Stimulated activated CD4-positive, alpha-beta T cell treated with anti-CD3 and anti-CD28 coated beads, TNF-alpha, amount 100 ng/mL, for 1 hour (primary cell): Measurements from ENCODE around the gene RNPEPL1.
"Not testable (repeated sequence)": the region's sequence is repeated elsewhere in the genome, so short reads cannot be mapped to it uniquely, and the experiment has no call there.

ENCODE experiments used
- DNase-seq, 3 donors: peaks; one replicate each; pipeline ENCODE4 v3.0.0-alpha.2; 2020; ENCODE audit warnings: low read depth in 3 of 3, low spot score in 1 of 3

RNPEPL1 gene

GRCh38 chr2:240601831-240602160 lies 33.5 kb downstream of the RNPEPL1 start:
- no peak for DNase-seq

DNA sequence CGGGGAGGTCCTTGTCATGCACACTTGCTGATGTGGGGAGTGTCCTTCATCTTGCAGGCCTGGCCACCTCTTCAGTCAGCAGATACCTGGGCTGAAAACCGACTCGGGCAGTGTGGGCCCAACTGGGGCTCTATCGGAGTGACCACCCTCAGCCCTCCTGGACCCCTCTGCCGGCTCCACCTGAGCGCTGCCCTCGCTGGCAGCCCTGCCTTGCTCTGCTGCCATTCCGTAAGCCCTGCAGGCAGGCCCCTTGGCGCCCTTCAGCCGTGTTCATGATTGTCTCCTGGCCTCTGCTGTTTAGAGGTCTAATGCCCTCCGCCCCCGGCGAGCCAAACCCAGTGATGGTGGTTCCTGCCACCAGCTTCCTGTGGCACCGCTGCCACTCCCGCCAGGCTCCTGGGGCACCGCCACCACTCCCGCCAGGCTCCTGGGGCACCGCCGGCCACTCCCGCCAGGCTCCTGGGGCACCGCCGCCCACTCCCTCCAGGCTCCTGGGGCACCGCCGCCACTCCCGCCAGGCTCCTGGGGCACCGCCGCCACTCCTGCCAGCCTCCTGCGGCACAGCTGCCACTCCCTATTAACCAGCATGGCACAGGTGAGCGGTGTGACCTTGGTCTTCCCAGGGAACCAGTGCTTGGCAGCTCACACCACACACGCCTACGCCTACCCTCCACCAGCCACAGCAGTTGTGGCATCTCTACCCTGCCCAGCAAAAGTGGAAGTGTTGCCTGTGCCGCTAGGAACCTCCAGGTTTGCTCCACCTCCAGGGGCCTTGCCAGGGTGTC lies 34.2 kb downstream of the RNPEPL1 start:
- no peak for DNase-seq

DNA sequence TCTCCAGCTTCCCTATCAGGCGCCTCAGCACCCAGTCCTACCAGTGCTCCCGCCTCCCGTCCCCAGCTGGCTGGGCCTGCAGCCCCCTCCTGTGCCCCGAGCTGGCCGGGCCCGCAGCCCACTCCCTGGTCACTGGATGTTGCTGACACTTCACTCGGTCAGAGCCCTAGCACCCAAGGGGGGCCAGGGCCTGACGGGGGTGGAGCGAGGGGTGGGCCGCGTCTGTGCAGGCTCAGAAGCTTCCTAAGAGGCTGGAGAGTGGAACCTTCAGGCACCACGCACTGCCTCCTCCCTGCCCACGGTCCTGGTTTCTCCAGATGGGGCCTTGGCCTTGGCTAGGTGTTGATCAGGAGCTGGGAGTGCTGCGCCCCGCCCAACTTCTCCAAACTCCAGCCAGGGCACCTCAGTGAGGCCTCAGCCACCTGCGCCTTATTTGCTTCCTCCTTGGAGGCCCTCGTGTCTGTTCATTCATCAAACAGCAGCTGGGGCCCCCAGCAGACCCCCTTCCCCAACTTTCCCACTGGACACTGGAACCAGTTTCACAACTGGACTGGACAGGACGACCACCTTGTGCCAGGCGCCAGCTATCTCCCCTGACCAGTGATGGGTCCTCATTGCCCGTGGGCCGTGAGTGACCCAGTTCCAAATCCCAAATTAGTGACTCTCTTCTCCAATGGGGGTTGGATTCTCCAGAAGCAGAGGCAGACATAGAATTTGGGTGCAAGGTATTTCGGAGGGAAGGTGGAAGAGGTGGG lies 35.0 kb downstream of the RNPEPL1 start:
- no peak for DNase-seq

- DNase-seq = no peak
These were observed 35.6 kb downstream of the RNPEPL1 start for GRCh38 chr2:240603846-240604245.

DNA sequence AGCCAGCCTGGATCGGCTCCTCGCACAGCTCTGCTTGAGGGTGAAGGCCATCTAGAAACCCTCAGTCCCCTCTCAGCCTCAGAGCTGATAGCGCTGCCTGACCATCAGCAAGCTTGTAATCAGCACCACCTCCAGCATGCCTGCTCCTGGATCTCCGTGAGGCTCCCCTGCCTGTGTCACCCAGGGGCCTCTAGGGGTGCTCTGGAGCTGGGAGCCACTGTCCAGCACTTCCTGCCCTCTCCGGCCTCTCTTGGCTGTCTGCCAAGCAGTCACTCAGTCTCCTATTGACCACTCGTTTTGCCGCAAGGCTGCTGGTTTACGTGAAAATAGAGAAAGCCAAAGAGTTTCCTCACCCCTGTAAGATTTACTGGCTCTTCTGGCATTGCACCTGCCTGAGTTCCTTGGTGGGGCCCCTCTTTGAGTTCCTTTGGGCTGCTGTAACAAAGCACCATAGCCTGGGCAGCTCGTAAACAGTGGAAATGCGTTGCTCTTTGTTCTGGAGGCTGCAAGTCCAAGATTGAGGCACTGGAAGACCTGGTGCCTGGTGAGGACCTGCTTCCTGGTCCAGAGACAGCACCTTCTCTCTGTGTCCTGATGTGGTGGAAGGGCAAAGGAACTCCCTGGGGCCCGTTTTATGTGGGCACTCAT lies 36.1 kb downstream of the RNPEPL1 start:
- no peak for DNase-seq

GRCh38 chr2:240604939-240605716 lies 36.8 kb downstream of the RNPEPL1 start:
- DNase-seq = no peak

DNA sequence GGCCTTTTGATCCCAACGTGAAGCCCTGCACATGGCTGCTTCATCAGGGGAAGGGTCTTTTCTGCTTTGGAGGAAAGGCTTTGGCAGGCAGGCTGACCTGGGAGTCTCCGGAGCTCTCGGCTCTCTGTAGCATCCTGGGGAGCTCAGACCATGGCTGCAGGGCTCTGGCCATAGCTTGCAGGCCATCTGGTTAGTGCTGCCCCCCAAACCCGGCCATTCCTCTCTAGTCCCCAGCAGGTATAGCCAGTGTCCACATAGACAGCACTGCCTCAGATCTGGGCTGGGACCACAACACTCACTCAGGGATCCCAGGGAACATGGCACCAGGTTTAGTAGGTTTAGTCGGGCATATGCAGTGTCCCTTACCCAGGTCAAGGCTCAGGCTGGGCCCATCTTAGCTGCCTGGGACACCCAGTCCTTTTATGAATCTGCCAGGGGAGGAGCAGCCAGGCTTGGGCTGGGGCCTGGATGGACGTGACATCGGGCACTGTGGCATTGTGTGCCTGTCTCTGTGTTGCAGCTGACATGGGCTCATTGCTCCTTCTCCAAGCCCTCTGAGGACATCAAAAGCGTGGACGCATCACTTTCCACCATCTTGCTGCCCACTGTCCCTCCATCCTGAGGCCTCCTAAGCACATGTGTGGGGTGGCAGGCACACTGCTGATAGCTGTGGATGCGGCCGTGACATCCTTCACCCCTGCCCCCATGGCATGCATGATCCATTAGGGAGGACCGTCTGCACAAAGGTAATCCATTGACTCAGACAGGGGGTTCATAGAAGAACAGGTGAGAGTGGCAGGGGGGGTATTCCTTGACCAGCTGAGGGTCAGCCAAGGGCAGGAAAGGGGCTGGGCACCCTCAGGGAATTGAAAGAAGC lies 37.8 kb downstream of the RNPEPL1 start:
- DNase-seq = no peak

DNA sequence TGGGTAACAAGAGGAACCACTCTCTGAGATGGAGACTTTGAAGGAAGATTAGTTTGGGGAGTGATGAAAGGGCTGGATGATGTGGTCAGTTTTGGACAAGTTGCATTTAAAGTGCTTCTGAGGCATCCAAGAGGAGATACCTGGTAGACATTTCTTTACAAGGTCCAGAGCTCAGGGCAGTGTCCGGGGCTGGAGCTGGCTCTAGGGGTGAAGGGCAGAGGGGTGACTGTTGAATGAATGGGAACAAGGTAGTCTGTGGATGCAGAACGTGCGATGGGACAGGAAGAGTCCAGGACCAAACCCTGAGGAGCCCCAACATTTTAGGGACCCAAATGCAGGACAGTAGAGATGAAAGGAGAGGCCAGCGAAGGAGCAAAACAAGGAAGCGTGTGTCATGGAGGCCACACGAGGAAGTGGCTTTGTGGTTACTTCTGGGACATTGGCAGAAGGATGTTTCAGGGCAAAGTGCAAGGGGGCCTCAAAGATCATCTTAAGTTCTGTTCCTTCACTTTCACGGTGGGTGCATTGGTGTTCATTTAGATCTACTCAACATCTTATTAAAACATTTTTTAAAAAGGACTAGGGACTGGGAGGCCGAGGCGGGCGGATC lies 43.4 kb downstream of the RNPEPL1 start:
- no peak for DNase-seq

DNA sequence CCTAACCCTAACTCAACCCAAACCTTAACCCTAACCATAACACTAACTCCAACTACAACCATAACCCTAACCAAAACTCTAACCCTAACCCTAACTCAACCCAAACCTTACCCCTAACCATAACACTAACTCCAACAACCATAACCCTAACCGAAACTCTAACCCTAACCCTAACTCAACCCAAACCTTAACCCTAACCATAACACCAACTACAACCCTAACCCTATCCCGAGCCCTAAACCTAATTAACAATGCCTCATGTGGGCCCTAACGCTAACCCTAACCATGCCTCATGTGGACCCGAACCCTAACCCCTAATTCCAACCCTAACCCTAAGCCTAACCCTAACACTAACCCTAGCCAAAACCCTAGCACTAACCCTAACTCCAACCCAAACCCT lies 45.5 kb downstream of the RNPEPL1 start:
- DNase-seq = no peak

GRCh38 chr2:240614391-240614790 lies 46.1 kb downstream of the RNPEPL1 start:
- DNase-seq = no peak

DNA sequence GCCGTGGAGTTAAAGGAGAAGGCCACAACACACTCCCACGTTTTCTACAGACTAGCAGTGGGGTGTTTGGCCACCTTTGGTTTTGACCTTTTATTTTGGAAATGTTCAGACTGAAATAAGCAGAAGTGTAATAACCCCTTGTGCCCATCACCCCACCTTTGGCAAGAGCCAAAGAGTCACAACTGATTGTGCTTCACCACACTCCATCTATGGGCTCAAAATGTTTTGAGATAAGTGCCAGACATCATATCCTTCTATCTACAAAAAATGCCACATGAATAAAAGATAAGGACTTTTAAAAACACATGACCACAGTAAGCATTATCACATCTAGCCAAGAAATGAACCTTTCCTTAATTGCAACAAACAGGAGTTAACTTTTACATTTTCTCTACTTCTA lies 47.1 kb downstream of the RNPEPL1 start:
- no peak for DNase-seq

- no peak for DNase-seq
These were observed 47.7 kb downstream of the RNPEPL1 start for GRCh38 chr2:240615820-240616547.

DNA sequence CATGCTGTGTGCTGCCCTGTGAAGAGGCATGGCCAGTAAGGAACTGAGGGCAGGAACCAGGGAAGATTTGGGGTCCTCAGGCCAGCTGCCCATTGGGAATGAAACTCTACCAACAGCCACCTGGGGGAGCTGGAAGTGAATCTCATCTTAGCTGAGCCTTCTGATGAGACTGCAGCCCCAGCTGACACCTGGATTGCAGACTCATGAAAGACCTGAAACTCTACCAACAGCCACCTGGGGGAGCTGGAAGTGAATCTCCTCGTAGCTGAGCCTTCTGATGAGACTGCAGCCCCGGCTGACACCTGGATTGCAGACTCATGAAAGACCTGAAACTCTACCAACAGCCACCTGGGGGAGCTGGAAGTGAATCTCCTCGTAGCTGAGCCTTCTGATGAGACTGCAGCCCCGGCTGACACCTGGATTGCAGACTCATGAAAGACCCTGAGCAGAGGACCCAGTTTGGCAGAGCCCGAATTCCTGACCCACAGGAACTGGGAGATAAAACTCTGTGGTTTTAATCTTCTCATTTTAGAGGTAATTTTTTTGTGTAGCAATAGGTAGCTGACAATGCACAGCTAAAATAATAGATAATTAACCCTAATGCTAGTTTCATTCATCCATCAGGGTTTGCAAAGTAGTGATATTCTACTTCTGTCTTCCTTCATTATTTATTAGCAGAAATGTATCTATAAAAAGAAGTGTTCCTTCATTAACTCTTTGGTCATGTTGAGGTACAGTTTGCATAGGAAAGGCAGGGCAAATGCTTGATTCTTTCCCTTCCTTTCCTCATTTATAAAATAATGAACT lies 48.8 kb downstream of the RNPEPL1 start:
- not testable (repeated sequence) for DNase-seq

DNA sequence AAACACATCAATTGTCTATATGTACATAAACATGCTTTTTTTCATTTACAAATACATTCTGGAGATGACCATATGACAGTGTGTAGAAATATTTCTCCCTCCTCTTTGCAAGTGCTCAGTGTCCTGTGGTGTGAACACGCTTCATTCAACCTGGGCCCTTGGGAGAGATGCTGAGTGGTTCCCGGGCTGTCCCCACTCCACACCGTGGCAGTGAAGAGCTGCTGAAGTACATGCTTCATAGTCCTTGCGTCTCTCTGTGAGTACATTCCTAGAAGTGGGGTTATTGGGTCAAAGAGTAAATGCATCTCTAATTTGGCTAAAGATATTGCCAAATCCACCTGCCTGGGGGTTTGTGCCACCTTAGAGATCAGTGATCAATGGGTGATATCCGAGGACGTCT lies 50.5 kb downstream of the RNPEPL1 start:
- no peak for DNase-seq

DNA sequence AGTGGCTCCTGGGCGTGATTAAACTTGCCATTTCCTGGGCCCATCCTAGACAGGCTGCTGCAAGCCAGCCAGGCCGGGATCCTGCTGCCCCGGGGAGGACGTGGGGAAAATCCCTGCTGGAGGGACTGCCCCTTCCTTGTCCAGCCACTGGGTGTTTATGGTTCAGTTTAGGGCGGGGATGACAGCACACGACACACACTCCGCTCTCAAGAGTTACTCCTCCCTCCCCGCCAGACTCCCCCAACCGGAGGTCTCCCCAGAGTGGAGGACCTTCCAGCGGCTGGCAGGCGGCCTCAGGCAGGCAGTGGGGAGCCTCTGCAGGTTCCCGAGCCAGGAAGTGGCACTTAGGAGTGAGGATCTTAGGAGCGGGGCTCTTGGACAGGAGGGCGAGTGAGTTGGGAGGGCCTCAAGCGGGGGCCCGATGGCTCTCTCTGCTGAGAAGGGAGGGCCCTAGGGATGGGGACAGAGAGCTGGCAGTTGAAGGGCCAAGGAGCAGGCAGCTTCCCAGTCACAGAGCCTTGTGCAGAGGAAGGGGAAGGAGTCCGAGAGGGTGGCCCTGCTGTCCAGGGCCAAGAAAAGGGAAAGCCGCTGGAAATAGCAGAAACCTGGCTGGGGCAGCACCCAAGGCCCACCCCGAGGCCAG lies 51.3 kb downstream of the RNPEPL1 start:
- DNase-seq = no peak

GRCh38 chr2:240620149-240620731 lies 52.0 kb downstream of the RNPEPL1 start:
- no peak for DNase-seq

DNA sequence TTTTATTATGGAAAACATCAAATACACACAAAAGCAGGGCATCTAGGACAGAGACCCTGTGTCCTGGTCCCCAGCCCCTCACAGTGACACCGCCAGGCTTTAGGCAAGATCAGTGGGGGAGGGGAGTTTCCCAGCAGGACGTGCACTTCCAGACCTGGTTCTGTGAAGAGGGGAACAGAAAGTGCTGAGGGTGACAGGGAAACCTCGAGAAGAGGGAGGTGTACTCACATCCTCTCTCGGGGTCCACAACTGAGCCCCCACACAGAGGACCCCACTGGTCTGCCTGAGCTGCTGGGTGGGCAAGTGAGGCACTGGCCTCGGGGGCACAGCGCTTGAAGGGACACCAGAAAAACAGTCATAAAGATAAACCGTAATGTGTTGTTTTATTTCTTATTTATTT lies 52.6 kb downstream of the RNPEPL1 start:
- DNase-seq = no peak

DNA sequence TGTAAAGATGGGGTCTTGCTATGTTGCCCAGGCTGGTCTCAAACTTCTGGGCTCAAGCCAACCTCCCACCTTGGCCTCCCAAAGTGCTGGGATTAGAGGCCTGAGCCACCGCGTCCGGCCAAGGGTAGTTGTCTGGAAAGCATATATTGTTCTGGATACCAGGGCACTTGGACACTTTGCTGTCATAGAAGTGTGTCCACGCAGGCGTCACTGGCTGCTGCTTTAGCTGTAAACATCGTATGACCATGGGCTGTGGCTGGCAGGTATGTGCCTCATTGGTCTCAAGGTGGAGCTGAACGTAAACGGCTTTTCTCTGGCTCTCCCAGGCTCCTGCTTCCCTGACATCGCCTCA lies 53.8 kb downstream of the RNPEPL1 start:
- no peak for DNase-seq
